Subcutaneous adipose tissue (tissue), 4 donors: ENCODE measurements around the gene KIF1C. TPM values are rescaled to one million over a fixed set of nuclear protein-coding genes. Genes with fewer than 3 reads are reported as not detected.

Experiments used
- total RNA-seq, 4 donors: library from RNA; depleted of rRNA; stranded (reverse); fragments of >200 nt; gene quantifications; one replicate each; pipeline ENCODE4 v1.1.0, GENCODE V29; 2016
- TF ChIP-seq, protein P1 (sequence below): fragments of 450-650 bp; IDR thresholded peaks from one replicate; pipeline ENCODE4 v1.5.1; 2016; ENCODE audit warnings: low read depth, mild to moderate bottlenecking, control low read depth, antibody characterized with exemption, moderate library complexity

Gene KIF1C
- total RNA-seq, 4 donors from 2014 or later: 32.3 to 162 (median 65.2) TPM

GRCh38 chr17:5035315-5035714 lies 37.6 kb downstream of the KIF1C start, which contains the start of gene SLC52A1:
SLC52A1 (minus strand) TSS chr17:5035426; CDS start chr17:5034606, 820 bp downstream.
- TF ChIP-seq, protein P1, sequence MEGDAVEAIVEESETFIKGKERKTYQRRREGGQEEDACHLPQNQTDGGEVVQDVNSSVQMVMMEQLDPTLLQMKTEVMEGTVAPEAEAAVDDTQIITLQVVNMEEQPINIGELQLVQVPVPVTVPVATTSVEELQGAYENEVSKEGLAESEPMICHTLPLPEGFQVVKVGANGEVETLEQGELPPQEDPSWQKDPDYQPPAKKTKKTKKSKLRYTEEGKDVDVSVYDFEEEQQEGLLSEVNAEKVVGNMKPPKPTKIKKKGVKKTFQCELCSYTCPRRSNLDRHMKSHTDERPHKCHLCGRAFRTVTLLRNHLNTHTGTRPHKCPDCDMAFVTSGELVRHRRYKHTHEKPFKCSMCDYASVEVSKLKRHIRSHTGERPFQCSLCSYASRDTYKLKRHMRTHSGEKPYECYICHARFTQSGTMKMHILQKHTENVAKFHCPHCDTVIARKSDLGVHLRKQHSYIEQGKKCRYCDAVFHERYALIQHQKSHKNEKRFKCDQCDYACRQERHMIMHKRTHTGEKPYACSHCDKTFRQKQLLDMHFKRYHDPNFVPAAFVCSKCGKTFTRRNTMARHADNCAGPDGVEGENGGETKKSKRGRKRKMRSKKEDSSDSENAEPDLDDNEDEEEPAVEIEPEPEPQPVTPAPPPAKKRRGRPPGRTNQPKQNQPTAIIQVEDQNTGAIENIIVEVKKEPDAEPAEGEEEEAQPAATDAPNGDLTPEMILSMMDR: no peak

GRCh38 chr17:5042157-5043022 lies 44.6 kb downstream of the KIF1C start:
- TF ChIP-seq, protein P1: no peak

GRCh38 chr17:5043524-5043923 lies 45.8 kb downstream of the KIF1C start:
- TF ChIP-seq, protein P1: no peak

DNA sequence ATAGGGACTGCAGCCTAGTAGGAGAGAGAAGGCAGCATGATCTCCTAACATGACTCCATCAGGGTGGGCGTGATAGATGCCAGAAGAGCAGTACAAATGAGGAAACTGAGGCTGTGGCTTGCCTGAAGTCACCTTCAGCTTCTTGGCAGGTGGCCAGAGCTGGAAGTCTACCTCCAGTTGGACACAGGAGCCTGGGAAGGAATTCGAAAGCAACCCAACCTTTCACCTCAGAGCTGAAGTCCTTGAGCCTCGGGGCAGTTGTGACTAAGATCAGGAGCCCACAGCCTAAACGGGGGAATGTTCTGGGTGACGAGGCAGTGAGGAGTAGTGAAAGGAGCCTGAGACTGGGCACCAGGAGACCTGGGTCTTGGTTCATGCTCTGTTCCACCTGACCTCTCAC lies 46.9 kb downstream of the KIF1C start:
- TF ChIP-seq, protein P1: no peak

DNA sequence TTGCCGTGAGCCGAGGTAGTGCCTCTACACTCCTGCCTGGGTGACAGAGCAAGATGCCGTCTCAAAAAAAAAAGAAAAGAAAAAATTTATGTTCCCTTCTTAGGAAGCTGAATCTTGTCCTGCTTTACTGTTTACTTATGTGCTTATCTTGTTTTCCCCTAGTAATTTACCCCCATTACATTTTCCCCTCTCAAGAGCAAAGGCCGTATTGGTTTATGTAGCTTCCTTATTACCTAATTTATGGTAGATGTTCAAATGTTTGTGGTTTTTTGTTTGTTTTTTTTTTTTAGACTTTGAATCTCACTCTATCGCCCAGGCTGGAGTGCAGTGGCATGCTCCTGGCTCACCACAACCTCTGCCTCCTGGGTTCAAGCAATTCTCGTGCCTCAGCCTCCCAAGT lies 47.7 kb downstream of the KIF1C start:
- TF ChIP-seq, protein P1: no peak

GRCh38 chr17:5047446-5047845 lies 49.7 kb downstream of the KIF1C start:
- TF ChIP-seq, protein P1: no peak

DNA sequence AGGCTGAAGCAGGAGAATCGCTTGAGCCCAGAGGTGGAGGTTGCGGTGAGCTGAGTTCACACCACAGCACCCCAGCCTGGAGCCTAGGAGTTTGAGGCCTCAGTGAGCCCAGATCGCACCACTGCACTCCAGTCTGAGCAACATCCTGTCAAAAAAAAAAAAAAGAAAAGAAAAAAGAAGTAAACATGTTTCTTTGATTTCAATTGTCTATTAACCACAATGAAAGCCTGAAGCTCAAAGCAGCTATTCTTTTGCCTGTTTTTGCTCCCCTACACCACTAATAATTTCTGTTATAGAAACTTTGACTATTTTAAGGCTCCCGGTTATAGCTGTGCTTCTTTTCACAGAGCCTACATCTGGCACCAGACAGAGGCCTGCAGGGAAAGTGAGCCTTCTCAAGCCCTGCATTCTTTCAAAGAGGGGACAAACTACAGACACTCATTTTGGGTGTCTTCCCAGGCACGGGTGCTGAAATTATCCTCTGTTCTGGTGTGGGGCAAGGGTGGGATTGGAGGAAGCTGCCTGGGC lies 51.6 kb downstream of the KIF1C start:
- TF ChIP-seq, protein P1: no peak
